GM12878 (cell line): ENCODE results near the gene NAP1L4. TPM values are rescaled to one million over a fixed set of nuclear protein-coding genes. Genes with fewer than 3 reads are reported as not detected.

Experiments used
- CBFB ChIP-seq: IDR thresholded peaks from 2 replicates; pipeline ENCODE4 v1.6.1; 2016; ENCODE audit warnings: antibody characterized with exemption, low read depth
- CREB1 ChIP-seq: IDR thresholded peaks from 2 replicates; pipeline ENCODE4 v1.6.1; 2012; ENCODE audit warnings: low read depth, mild to moderate bottlenecking, inconsistent platforms
- DPF2 ChIP-seq: fragments of 450-650 bp; IDR thresholded peaks from 2 replicates; pipeline ENCODE4 v1.6.1; 2017; ENCODE audit warnings: mild to moderate bottlenecking
- EGR1 ChIP-seq, 2 experiments: IDR thresholded peaks; 1 replicate in 1 of 2; 2 replicates in 1 of 2; pipeline ENCODE4 v1.6.1; 2011 to 2012; ENCODE audit warnings: low read depth in 2 of 2, low read length in 2 of 2, borderline replicate concordance in 1 of 2, mild to moderate bottlenecking in 1 of 2, moderate library complexity in 1 of 2
- GATAD2B ChIP-seq: fragments of 450-650 bp; conservative IDR thresholded peaks from 2 replicates; pipeline ENCODE4 v1.6.1; 2017; ENCODE audit warnings: low read depth, mild to moderate bottlenecking, moderate library complexity
- IKZF2 ChIP-seq, 2 experiments: fragments of 450-650 bp; IDR thresholded peaks; 2 replicates each; pipeline ENCODE4 v1.6.1; 2017; ENCODE audit warnings: mild to moderate bottlenecking in 2 of 2, moderate library complexity in 2 of 2
- MLLT1 ChIP-seq: fragments of 450-650 bp; IDR thresholded peaks from 2 replicates; pipeline ENCODE4 v1.6.1; 2016; ENCODE audit warnings: mild to moderate bottlenecking
- MXI1 ChIP-seq: fragments of 150-350 bp; IDR thresholded peaks from 2 replicates; pipeline ENCODE4 v1.6.1; 2011; ENCODE audit warnings: low read depth, mild to moderate bottlenecking, inconsistent platforms, low read length, improper control_type of control experiment
- NBN ChIP-seq: fragments of 450-650 bp; IDR thresholded peaks from 2 replicates; pipeline ENCODE4 v1.6.1; 2016
- NFXL1 ChIP-seq: fragments of 450-650 bp; IDR thresholded peaks from 2 replicates; pipeline ENCODE4 v1.6.1; 2017; ENCODE audit warnings: antibody characterized with exemption, mild to moderate bottlenecking, borderline replicate concordance
- NFYB ChIP-seq: IDR thresholded peaks from 2 replicates; pipeline ENCODE4 v1.6.1; 2011; ENCODE audit warnings: low read depth, mild to moderate bottlenecking, low read length, improper control_type of control experiment, moderate library complexity; ENCODE audit not compliant: insufficient read depth
- NR2C1 ChIP-seq: fragments of 450-650 bp; IDR thresholded peaks from 2 replicates; pipeline ENCODE4 v1.6.1; 2017; ENCODE audit warnings: antibody characterized with exemption, mild to moderate bottlenecking, moderate library complexity
- NR2F1 ChIP-seq: fragments of 450-650 bp; conservative IDR thresholded peaks from 2 replicates; pipeline ENCODE4 v1.6.1; 2017; ENCODE audit warnings: mild to moderate bottlenecking
- PKNOX1 ChIP-seq: fragments of 450-650 bp; IDR thresholded peaks from 2 replicates; pipeline ENCODE4 v1.6.1; 2016; ENCODE audit warnings: mild to moderate bottlenecking
- RELA ChIP-seq: fragments of 450-650 bp; IDR thresholded peaks from 2 replicates; pipeline ENCODE4 v1.8.0; 2014; ENCODE audit warnings: borderline replicate concordance; ENCODE audit not compliant: partially characterized antibody
- RELB ChIP-seq: fragments of 450-650 bp; IDR thresholded peaks from 2 replicates; pipeline ENCODE4 v1.6.1; 2017; ENCODE audit warnings: low read depth, mild to moderate bottlenecking, moderate library complexity
- SMAD5 ChIP-seq: IDR thresholded peaks from 2 replicates; pipeline ENCODE4 v1.6.1; 2016; ENCODE audit warnings: antibody characterized with exemption, low read depth
- SUZ12 ChIP-seq: fragments of 200-600 bp; sonication (generic); IDR thresholded peaks from one replicate; pipeline ENCODE4 v1.6.1; 2018; ENCODE audit warnings: antibody characterized with exemption, mild to moderate bottlenecking; ENCODE audit not compliant: unreplicated experiment
- TCF12 ChIP-seq: IDR thresholded peaks from 2 replicates; pipeline ENCODE4 v1.6.1; 2011; ENCODE audit warnings: low read depth, mild to moderate bottlenecking, low read length
- YY1 ChIP-seq: IDR thresholded peaks from 2 replicates; pipeline ENCODE4 v1.6.1; 2011; ENCODE audit warnings: low read depth, mild to moderate bottlenecking, low read length
- ZNF384 ChIP-seq: IDR thresholded peaks from 2 replicates; pipeline ENCODE4 v1.6.1; 2012; ENCODE audit warnings: low read depth, mild to moderate bottlenecking, low read length, improper control_type of control experiment, borderline replicate concordance
- ZZZ3 ChIP-seq: IDR thresholded peaks from 2 replicates; pipeline ENCODE4 v1.6.1; 2011; ENCODE audit warnings: low read depth; ENCODE audit not compliant: control insufficient read depth, insufficient read length
- polyA plus RNA-seq, 11 experiments: library from polyadenylated mRNA; depleted of rRNA in 4 of 11; unstranded in 6 of 11; stranded (reverse) in 5 of 11; fragments of >200 nt; fragmentation: Nextera tagmentation in 4 of 11; fragmentation: Illumina TruSeq in 1 of 11; extraction: Ambion mirVana in 4 of 11; extraction: Trizol in 1 of 11; gene quantifications; 1 replicate in 1 of 11; 2 replicates in 10 of 11; pipeline versions ENCODE4 v1.2.1 to v1.2.3, GENCODE V29; 2011 to 2016; ENCODE audit warnings: inconsistent platforms in 2 of 11, missing spikeins in 2 of 11, low read depth in 1 of 11
- total RNA-seq, 4 experiments: library from RNA; depleted of rRNA in 3 of 4; stranded (reverse); fragments of >200 nt in 3 of 4; fragmentation: Illumina TruSeq in 1 of 4; extraction: Trizol in 1 of 4; gene quantifications; 2 replicates each; pipeline versions ENCODE4 v1.2.1 to v1.2.3, GENCODE V29; 2013 to 2021
- TF ChIP-seq, protein P1 (sequence below): IDR thresholded peaks from 2 replicates; pipeline ENCODE4 v1.6.1; 2012; ENCODE audit warnings: low read depth, low read length, improper control_type of control experiment
- TF ChIP-seq, protein P2 (sequence below): IDR thresholded peaks from 2 replicates; pipeline ENCODE4 v1.6.1; 2011; ENCODE audit warnings: mild to moderate bottlenecking, low read depth, low read length, moderate library complexity; ENCODE audit not compliant: insufficient replicate concordance

The NAP1L4 gene
- total and polyA plus RNA-seq, 10 of the 15 experiments (the other 5 are each of a cell fraction or from before 2014, with no cell fraction given) = 24.8 to 198 (median 114) TPM

- TF ChIP-seq SMAD5 (peak; percentile 63; the same call in 1 of the 2 replicates), ZNF384 (no peak), CBFB (0 out of 2 replicates have a peak, but pooled peaks have one; percentile 12), DPF2 (peak; percentile 58), NFXL1 (no peak), RELB (peak; percentile 50; the same call in 1 of the 2 replicates), YY1 (peak; percentile 88; the same call in 1 of the 2 replicates), MXI1 (peak; percentile 95), ZZZ3 (no peak), PKNOX1 (peak; percentile 61), CREB1 (peak; percentile 75), IKZF2 (IDR thresholded peaks at IDR 0.05) (peak in 1 of 2 experiments; percentile 46; a peak in 1 of 4 replicates), SUZ12 (no peak), EGR1 (IDR thresholded peaks at IDR 0.05; ENCODE audit: borderline replicate concordance in 1 of 2, low read depth in 2 of 2, low read length in 2 of 2) (no peak), TCF12 (0 out of 2 replicates have a peak, but pooled peaks have one; percentile 29), NBN (peak; percentile 84), MLLT1 (peak; percentile 42; the same call in 1 of the 2 replicates), NFYB (peak; percentile 86), GATAD2B (peak; percentile 62), NR2F1 (peak; percentile 61), RELA (no peak), NR2C1 (peak; percentile 48; the same call in 1 of the 2 replicates)
- TF ChIP-seq, protein P1, sequence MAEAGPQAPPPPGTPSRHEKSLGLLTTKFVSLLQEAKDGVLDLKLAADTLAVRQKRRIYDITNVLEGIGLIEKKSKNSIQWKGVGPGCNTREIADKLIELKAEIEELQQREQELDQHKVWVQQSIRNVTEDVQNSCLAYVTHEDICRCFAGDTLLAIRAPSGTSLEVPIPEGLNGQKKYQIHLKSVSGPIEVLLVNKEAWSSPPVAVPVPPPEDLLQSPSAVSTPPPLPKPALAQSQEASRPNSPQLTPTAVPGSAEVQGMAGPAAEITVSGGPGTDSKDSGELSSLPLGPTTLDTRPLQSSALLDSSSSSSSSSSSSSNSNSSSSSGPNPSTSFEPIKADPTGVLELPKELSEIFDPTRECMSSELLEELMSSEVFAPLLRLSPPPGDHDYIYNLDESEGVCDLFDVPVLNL = peak; percentile 87
- TF ChIP-seq, protein P2, sequence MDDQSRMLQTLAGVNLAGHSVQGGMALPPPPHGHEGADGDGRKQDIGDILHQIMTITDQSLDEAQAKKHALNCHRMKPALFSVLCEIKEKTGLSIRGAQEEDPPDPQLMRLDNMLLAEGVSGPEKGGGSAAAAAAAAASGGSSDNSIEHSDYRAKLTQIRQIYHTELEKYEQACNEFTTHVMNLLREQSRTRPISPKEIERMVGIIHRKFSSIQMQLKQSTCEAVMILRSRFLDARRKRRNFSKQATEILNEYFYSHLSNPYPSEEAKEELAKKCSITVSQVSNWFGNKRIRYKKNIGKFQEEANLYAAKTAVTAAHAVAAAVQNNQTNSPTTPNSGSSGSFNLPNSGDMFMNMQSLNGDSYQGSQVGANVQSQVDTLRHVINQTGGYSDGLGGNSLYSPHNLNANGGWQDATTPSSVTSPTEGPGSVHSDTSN = no peak
Observed at GRCh38 chr11:2992234-2992996, at the start of gene NAP1L4 (continued).
